ENCODE results near the gene NOS1AP.

The NOS1AP gene

DNA sequence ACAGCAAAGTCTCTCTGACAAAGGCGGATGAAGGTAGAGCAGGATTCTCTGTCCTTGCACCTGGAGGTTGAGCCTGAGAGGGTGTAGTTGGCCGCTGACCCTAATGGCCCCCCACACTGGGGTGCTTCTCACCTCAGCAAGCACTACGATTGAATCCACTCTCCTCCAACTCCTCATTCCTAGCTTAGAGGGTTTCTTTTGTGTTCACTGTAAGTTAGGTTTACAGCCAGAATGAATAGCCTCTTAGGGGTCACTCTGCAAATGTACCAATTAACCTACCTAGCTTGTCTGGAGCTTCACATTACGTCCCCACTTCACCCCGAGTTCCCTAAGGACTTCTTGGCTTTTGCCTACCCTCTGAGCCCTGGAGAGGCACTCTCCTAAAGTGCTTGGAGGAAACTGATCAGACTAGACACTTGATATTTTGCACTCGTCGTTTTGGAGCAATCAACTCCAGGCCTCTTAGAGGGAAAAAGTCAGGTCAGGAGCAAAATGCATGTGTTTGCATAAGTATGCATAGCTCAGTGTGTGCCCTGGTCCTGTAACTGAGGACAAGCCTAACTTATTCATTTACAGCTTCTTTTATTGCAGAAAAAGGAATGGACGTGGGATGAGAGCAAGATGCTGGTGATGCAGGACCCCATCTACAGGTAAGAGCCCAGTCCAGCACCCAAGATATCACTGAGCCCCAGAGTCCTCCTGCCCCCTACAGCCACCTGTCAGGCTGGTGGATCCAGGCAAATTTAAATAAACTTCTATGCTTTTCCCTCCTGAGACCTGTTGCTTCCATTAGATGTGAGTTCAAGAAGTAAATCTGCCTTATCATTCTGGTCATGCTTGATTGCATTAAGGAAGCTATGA is 230.8 kb downstream of the NOS1AP start:
- Histone ChIP-seq H3K9me3 (ENCODE audit: control insufficient read depth, insufficient read depth, low read length) (no peaks in the 10 kb centered on the region), H3K4me1 (ENCODE audit: control insufficient read depth, insufficient read depth, low read length) (peaks cover 5% of the 10 kb centered on the region; the same call in 1 of the 2 replicates), H3K27me3 (ENCODE audit: control insufficient read depth, insufficient read depth, low read length) (no peaks in the 10 kb centered on the region), H3K27ac (ENCODE audit: low read length) (no peak overlapping the region), H3K4me3 (ENCODE audit: low read length) (no peak overlapping the region), H3K36me3 (ENCODE audit: control insufficient read depth, insufficient read depth, low read length) (no peaks in the 10 kb centered on the region)
- no CpG with 5 or more reads among the region's 8 CpGs for WGBS (ENCODE audit: insufficient coverage, insufficient read length)
- DNase-seq (ENCODE audit: low read depth, low spot score), result no peak

DNA sequence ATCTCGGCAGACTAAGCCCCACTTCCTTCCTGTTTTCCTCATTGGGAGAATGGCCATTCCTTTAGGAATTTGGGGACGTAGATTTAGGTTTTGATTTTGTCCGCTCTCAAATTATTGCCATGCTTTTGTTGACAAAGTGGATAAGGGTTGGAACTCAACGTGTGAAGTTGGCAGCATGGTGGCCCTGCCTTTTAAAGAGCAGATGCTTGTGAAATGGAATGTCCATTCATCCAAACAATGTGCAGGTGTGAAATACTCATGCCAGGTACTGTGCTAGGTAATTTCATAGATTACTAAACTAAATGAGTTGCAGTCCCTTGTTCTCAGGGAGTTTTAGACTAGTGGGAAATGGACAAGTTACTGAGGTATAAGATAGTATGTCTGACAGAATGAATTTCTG is 232.2 kb downstream of the NOS1AP start:
- DNase-seq (ENCODE audit: low read depth, low spot score), result no peak
- peaks cover 5% of the 10 kb centered on the region; the same call in 1 of the 2 replicates for H3K4me1 ChIP-seq (ENCODE audit: control insufficient read depth, insufficient read depth, low read length)
- H3K9me3 ChIP-seq (ENCODE audit: control insufficient read depth, insufficient read depth, low read length), result no peaks in the 10 kb centered on the region
- H3K27ac ChIP-seq (ENCODE audit: low read length), result no peak overlapping the region
- H3K4me3 ChIP-seq (ENCODE audit: low read length), result no peak overlapping the region
- no peaks in the 10 kb centered on the region for H3K36me3 ChIP-seq (ENCODE audit: control insufficient read depth, insufficient read depth, low read length)
- no CpG with 5 or more reads among the region's 4 CpGs for WGBS (ENCODE audit: insufficient coverage, insufficient read length)
- H3K27me3 ChIP-seq (ENCODE audit: control insufficient read depth, insufficient read depth, low read length), result no peaks in the 10 kb centered on the region

DNA sequence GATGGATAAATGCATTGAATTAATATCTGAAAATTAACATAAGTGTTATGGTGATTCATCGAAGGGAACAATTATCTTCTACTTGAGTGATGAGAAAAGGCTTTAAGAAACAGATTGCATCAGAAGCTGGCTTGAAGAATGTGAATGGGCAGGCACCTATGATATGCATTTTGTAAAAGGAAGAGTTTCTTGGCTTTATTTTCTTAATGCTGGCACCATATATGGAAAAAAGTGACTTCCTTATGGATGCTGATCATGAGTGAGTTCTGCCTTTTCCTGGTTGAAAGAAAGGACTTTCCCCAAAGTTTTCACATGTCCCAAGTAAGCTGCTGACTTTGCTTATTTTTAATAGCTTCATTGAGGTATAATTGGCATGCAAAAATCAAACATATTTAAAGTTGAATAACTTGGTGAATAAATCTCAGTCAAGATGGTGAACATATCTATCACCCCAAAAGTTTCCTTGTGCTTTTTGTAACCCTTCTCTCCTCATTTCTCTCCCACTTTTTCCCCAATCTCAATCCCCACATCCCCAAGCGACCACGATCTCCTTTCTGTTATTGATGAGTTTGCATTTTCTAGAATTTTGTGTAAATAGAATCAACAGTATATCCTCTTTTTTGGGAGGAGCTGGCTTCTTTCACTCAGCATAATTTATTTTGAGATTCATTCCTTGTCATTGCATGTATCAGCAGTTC is 233.0 kb downstream of the NOS1AP start:
- no peaks in the 10 kb centered on the region for H3K36me3 ChIP-seq (ENCODE audit: control insufficient read depth, insufficient read depth, low read length)
- no peak for DNase-seq (ENCODE audit: low read depth, low spot score)
- 100% methylated on average over 2 of the region's 3 CpGs for WGBS (ENCODE audit: insufficient coverage, insufficient read length)
- H3K9me3 ChIP-seq (ENCODE audit: control insufficient read depth, insufficient read depth, low read length), result no peaks in the 10 kb centered on the region
- no peaks in the 10 kb centered on the region for H3K27me3 ChIP-seq (ENCODE audit: control insufficient read depth, insufficient read depth, low read length)
- no peak overlapping the region for H3K27ac ChIP-seq (ENCODE audit: low read length)
- H3K4me3 ChIP-seq (ENCODE audit: low read length), result no peak overlapping the region
- peaks cover 5% of the 10 kb centered on the region; the same call in 1 of the 2 replicates for H3K4me1 ChIP-seq (ENCODE audit: control insufficient read depth, insufficient read depth, low read length)

DNA sequence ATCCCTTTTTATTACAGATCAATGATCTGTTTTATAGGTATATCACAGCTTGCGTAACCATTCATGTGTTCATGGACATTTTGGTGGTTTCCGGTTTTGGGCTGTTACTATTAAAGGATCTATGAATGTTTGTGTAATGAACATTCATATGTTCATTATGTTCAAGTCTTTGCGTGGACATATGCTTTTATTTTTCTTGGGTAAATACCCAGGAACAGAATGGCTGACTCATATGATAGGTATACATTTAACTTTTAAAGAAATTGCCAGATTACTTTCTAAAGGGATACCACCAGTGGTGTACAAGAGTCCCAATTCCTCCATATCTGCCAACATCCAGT is 233.5 kb downstream of the NOS1AP start:
- Histone ChIP-seq H3K27ac (ENCODE audit: low read length) (no peak overlapping the region), H3K4me1 (ENCODE audit: control insufficient read depth, insufficient read depth, low read length) (peaks cover 5% of the 10 kb centered on the region; the same call in 1 of the 2 replicates), H3K4me3 (ENCODE audit: low read length) (no peak overlapping the region), H3K9me3 (ENCODE audit: control insufficient read depth, insufficient read depth, low read length) (no peaks in the 10 kb centered on the region), H3K36me3 (ENCODE audit: control insufficient read depth, insufficient read depth, low read length) (no peaks in the 10 kb centered on the region), H3K27me3 (ENCODE audit: control insufficient read depth, insufficient read depth, low read length) (no peaks in the 10 kb centered on the region)
- no CpG with 5 or more reads among the region's 3 CpGs for WGBS (ENCODE audit: insufficient coverage, insufficient read length)
- DNase-seq (ENCODE audit: low read depth, low spot score), result no peak

- Histone ChIP-seq H3K4me3 (ENCODE audit: low read length) (no peak overlapping the region), H3K27ac (ENCODE audit: low read length) (no peak overlapping the region), H3K27me3 (ENCODE audit: control insufficient read depth, insufficient read depth, low read length) (no peaks in the 10 kb centered on the region), H3K9me3 (ENCODE audit: control insufficient read depth, insufficient read depth, low read length) (no peaks in the 10 kb centered on the region; the same call in 1 of the 2 replicates), H3K36me3 (ENCODE audit: control insufficient read depth, insufficient read depth, low read length) (no peaks in the 10 kb centered on the region), H3K4me1 (ENCODE audit: control insufficient read depth, insufficient read depth, low read length) (peaks cover 5% of the 10 kb centered on the region; the same call in 1 of the 2 replicates)
- no peak for DNase-seq (ENCODE audit: low read depth, low spot score)
- WGBS (ENCODE audit: insufficient coverage, insufficient read length), result no CpG with 5 or more reads among the region's 2 CpGs
Observed at GRCh38 chr1:162304736-162305135, 235.2 kb downstream of the NOS1AP start.

DNA sequence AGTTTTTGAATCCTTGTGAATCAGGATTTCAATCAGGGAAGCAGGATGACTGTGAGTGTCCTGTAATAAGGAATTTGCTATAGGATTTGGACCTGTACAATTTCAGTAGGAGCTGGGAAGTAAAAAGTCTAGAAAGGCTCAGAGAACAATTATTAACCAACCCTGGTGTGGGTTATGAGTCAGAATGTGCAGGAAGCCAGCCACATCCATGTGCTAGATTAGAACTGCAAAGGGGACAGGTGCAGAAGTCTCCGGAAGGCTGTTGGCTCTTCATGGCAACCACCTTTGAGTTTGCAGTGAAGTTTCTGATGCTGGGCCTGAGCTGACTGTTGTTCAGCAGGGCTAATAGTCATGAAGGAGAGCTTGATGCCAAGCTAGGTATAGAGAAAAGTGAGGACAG is 236.5 kb downstream of the NOS1AP start:
- Histone ChIP-seq H3K4me3 (ENCODE audit: low read length) (no peak overlapping the region), H3K27me3 (ENCODE audit: control insufficient read depth, insufficient read depth, low read length) (no peaks in the 10 kb centered on the region), H3K27ac (ENCODE audit: low read length) (no peak overlapping the region), H3K4me1 (ENCODE audit: control insufficient read depth, insufficient read depth, low read length) (no peaks in the 10 kb centered on the region), H3K9me3 (ENCODE audit: control insufficient read depth, insufficient read depth, low read length) (no peaks in the 10 kb centered on the region; the same call in 1 of the 2 replicates), H3K36me3 (ENCODE audit: control insufficient read depth, insufficient read depth, low read length) (no peaks in the 10 kb centered on the region)
- no peak for DNase-seq (ENCODE audit: low read depth, low spot score)
- no CpG with 5 or more reads among the region's 1 CpG for WGBS (ENCODE audit: insufficient coverage, insufficient read length)

DNA sequence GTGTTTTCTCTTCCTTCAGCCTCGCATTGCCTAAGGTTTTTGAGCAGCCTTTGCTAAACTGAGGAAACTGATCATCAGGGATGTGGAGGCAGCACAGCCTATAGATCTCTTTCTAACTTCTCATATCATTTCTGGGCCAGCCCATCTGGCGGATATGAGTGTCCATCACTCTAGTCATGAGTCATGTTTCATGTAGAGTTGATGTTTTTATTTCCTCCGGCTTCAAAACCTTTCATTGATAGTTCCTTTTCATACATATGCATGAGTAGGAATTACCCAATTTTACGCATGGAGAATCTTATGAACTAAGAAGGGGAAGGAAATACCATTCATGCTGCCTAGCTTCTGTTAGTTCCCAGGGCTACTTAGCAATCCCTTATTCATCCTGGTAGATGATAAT is 240.8 kb downstream of the NOS1AP start:
- WGBS (ENCODE audit: insufficient coverage, insufficient read length), result no CpG with 5 or more reads among the region's 4 CpGs
- Histone ChIP-seq H3K9me3 (ENCODE audit: control insufficient read depth, insufficient read depth, low read length) (no peaks in the 10 kb centered on the region; the same call in 1 of the 2 replicates), H3K4me3 (ENCODE audit: low read length) (no peak overlapping the region), H3K27ac (ENCODE audit: low read length) (no peak overlapping the region), H3K4me1 (ENCODE audit: control insufficient read depth, insufficient read depth, low read length) (no peaks in the 10 kb centered on the region), H3K27me3 (ENCODE audit: control insufficient read depth, insufficient read depth, low read length) (no peaks in the 10 kb centered on the region), H3K36me3 (ENCODE audit: control insufficient read depth, insufficient read depth, low read length) (no peaks in the 10 kb centered on the region)
- no peak for DNase-seq (ENCODE audit: low read depth, low spot score)

- DNase-seq (ENCODE audit: low read depth, low spot score), result no peak
- Histone ChIP-seq H3K9me3 (ENCODE audit: control insufficient read depth, insufficient read depth, low read length) (no peaks in the 10 kb centered on the region), H3K27me3 (ENCODE audit: control insufficient read depth, insufficient read depth, low read length) (no peaks in the 10 kb centered on the region), H3K4me1 (ENCODE audit: control insufficient read depth, insufficient read depth, low read length) (no peaks in the 10 kb centered on the region), H3K4me3 (ENCODE audit: low read length) (no peak overlapping the region), H3K27ac (ENCODE audit: low read length) (no peak overlapping the region), H3K36me3 (ENCODE audit: control insufficient read depth, insufficient read depth, low read length) (no peaks in the 10 kb centered on the region)
- no CpG with 5 or more reads among the region's 1 CpG for WGBS (ENCODE audit: insufficient coverage, insufficient read length)
Observed at GRCh38 chr1:162314206-162314605, 244.7 kb downstream of the NOS1AP start.

GRCh38 chr1:162315673-162316072 is 246.2 kb downstream of the NOS1AP start:
- WGBS (ENCODE audit: insufficient coverage, insufficient read length), result no CpG with 5 or more reads among the region's 2 CpGs
- Histone ChIP-seq H3K4me3 (ENCODE audit: low read length) (no peak overlapping the region), H3K27ac (ENCODE audit: low read length) (no peak overlapping the region), H3K4me1 (ENCODE audit: control insufficient read depth, insufficient read depth, low read length) (no peaks in the 10 kb centered on the region), H3K9me3 (ENCODE audit: control insufficient read depth, insufficient read depth, low read length) (no peaks in the 10 kb centered on the region), H3K27me3 (ENCODE audit: control insufficient read depth, insufficient read depth, low read length) (no peaks in the 10 kb centered on the region), H3K36me3 (ENCODE audit: control insufficient read depth, insufficient read depth, low read length) (no peaks in the 10 kb centered on the region)
- no peak for DNase-seq (ENCODE audit: low read depth, low spot score)

DNA sequence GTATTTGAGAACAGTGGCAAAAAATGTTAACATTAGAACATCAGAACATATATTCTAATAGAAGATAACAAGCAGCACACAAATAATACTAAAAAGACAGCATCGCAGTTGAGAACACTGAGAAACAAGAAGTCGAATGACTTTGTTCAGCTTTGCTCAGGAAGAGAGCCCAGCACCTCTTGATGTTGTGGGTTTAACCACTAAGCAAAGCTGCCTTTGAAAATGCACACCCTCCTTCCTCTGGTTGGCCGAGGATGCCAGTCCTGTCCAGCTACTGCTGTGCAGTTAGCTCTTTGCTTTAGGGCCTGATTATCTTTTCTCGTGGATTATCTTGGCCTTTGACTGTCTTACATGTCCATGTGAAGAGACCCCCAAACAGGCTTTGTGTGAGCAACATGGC is 246.7 kb downstream of the NOS1AP start:
- Histone ChIP-seq H3K4me1 (ENCODE audit: control insufficient read depth, insufficient read depth, low read length) (no peaks in the 10 kb centered on the region), H3K27me3 (ENCODE audit: control insufficient read depth, insufficient read depth, low read length) (no peaks in the 10 kb centered on the region), H3K27ac (ENCODE audit: low read length) (no peak overlapping the region), H3K9me3 (ENCODE audit: control insufficient read depth, insufficient read depth, low read length) (no peaks in the 10 kb centered on the region), H3K36me3 (ENCODE audit: control insufficient read depth, insufficient read depth, low read length) (no peaks in the 10 kb centered on the region), H3K4me3 (ENCODE audit: low read length) (no peak overlapping the region)
- DNase-seq (ENCODE audit: low read depth, low spot score), result no peak
- WGBS (ENCODE audit: insufficient coverage, insufficient read length), result no CpG with 5 or more reads among the region's 4 CpGs

Measured in iPS DF 6.9 (cell line).